ENCODE results near the gene POLR2B.
"Not testable (repeated sequence)": the region's sequence is repeated elsewhere in the genome, so short reads cannot be mapped to it uniquely, and the experiment has no call there.

POLR2B gene

GRCh38 chr4:56986952-56987351 lies 8.3 kb downstream of the POLR2B start:
- no peak for DNase-seq (ENCODE audit: low read depth)

- DNase-seq (ENCODE audit: low read depth): no peak
Measured at GRCh38 chr4:56990109-56990905, 11.6 kb downstream of the POLR2B start.

- no peak for DNase-seq (ENCODE audit: low read depth)
Measured at GRCh38 chr4:56995525-56995924, 16.8 kb downstream of the POLR2B start.

- DNase-seq (ENCODE audit: low read depth): no peak
Measured at GRCh38 chr4:56999751-57000150, 21.1 kb downstream of the POLR2B start.

- no peak for DNase-seq (ENCODE audit: low read depth)
Measured at GRCh38 chr4:57013543-57014120, 34.9 kb downstream of the POLR2B start.

GRCh38 chr4:57018980-57019379 lies 40.3 kb downstream of the POLR2B start:
- no peak for DNase-seq (ENCODE audit: low read depth)

- DNase-seq (ENCODE audit: low read depth): no peak
Measured at GRCh38 chr4:57020467-57021101, 41.9 kb downstream of the POLR2B start.

- no peak for DNase-seq (ENCODE audit: low read depth)
Measured at GRCh38 chr4:57023104-57023503, 44.4 kb downstream of the POLR2B start.

GRCh38 chr4:57034520-57034919 lies 55.8 kb downstream of the POLR2B start:
- no peak for DNase-seq (ENCODE audit: low read depth)

GRCh38 chr4:57037982-57038604 lies 59.4 kb downstream of the POLR2B start:
- DNase-seq (ENCODE audit: low read depth): no peak

GRCh38 chr4:57039345-57039744 lies 60.6 kb downstream of the POLR2B start:
- no peak for DNase-seq (ENCODE audit: low read depth)

- DNase-seq (ENCODE audit: low read depth): no peak
Measured at GRCh38 chr4:57040510-57040909, 61.8 kb downstream of the POLR2B start.

GRCh38 chr4:57041020-57041419 lies 62.3 kb downstream of the POLR2B start:
- DNase-seq (ENCODE audit: low read depth): no peak

GRCh38 chr4:57042711-57043169 lies 64.0 kb downstream of the POLR2B start:
- no peak for DNase-seq (ENCODE audit: low read depth)

GRCh38 chr4:57043347-57044251 lies 64.9 kb downstream of the POLR2B start:
- no peak for DNase-seq (ENCODE audit: low read depth)

GRCh38 chr4:57044279-57044678 lies 65.6 kb downstream of the POLR2B start:
- no peak for DNase-seq (ENCODE audit: low read depth)

GRCh38 chr4:57044996-57045395 lies 66.3 kb downstream of the POLR2B start:
- DNase-seq (ENCODE audit: low read depth): no peak

GRCh38 chr4:57047046-57047445 lies 68.3 kb downstream of the POLR2B start:
- DNase-seq (ENCODE audit: low read depth): not testable (repeated sequence)

GRCh38 chr4:57048590-57049304 lies 70.1 kb downstream of the POLR2B start:
- no peak for DNase-seq (ENCODE audit: low read depth)

GRCh38 chr4:57051095-57051494 lies 72.4 kb downstream of the POLR2B start:
- DNase-seq (ENCODE audit: low read depth): no peak

GRCh38 chr4:57051524-57051923 lies 72.8 kb downstream of the POLR2B start:
- DNase-seq (ENCODE audit: low read depth): no peak
